H1 (cell line): ENCODE data around the gene CDPF1. TPM values are rescaled to one million over a fixed set of nuclear protein-coding genes. Genes with fewer than 3 reads are reported as not detected.

ENCODE experiments used
- CHD2 ChIP-seq: IDR thresholded peaks from 2 replicates; pipeline ENCODE4 v1.6.1; 2012; ENCODE audit warnings: low read length, improper control_type of control experiment
- CTBP2 ChIP-seq: IDR thresholded peaks from 2 replicates; pipeline ENCODE4 v1.7.0; 2011; ENCODE audit warnings: borderline replicate concordance, mild to moderate bottlenecking, moderate library complexity, mixed read lengths, low read length; ENCODE audit not compliant: insufficient read depth, insufficient read length
- MAX ChIP-seq: IDR thresholded peaks from 2 replicates; pipeline ENCODE4 v1.6.1; 2012; ENCODE audit warnings: inconsistent platforms
- RAD21 ChIP-seq, 2 experiments: IDR thresholded peaks in 1 of 2; conservative IDR thresholded peaks in 1 of 2; 2 replicates each; pipeline ENCODE4 v1.6.1; 2011; ENCODE audit warnings: low read depth in 2 of 2, low read length in 2 of 2, improper control_type of control experiment in 1 of 2, inconsistent platforms in 1 of 2, mild to moderate bottlenecking in 1 of 2, moderate library complexity in 1 of 2
- SAP30 ChIP-seq: fragments of 300-600 bp; sonication (generic); IDR thresholded peaks from 2 replicates; pipeline ENCODE4 v1.7.1; 2012; ENCODE audit warnings: low read length, moderate library complexity, mild to moderate bottlenecking, inconsistent platforms; ENCODE audit not compliant: insufficient read depth, insufficient replicate concordance
- TCF12 ChIP-seq: IDR thresholded peaks from 2 replicates; pipeline ENCODE4 v1.6.1; 2011; ENCODE audit warnings: low read depth, mild to moderate bottlenecking, low read length
- polyA plus RNA-seq, 7 experiments: library from polyadenylated mRNA; depleted of rRNA in 3 of 7; stranded (reverse) in 5 of 7; unstranded in 2 of 7; fragments of >200 nt in 5 of 7; fragments of 200-250 nt in 2 of 7; gene quantifications; 1 replicate in 5 of 7; 2 replicates in 1 of 7; 4 replicates in 1 of 7; pipeline versions ENCODE4 v1.2.1 to v1.2.3, GENCODE V29; 2011 to 2013; ENCODE audit warnings: missing spikeins in 2 of 7, mixed read lengths in 2 of 7
- total RNA-seq: library from RNA; stranded (reverse); fragmentation: NEBNext Ultra II Directional; extraction: Animal tissue kit (Norgen Biotek cat#: 25700); gene quantifications from 2 replicates; pipeline ENCODE4 v1.2.1, GENCODE V29; 2021

Gene CDPF1
- total and polyA plus RNA-seq, 2 of the 8 experiments (the other 6 are each of a cell fraction or from before 2014, with no cell fraction given), result 9.7 to 13.7 TPM

DNA sequence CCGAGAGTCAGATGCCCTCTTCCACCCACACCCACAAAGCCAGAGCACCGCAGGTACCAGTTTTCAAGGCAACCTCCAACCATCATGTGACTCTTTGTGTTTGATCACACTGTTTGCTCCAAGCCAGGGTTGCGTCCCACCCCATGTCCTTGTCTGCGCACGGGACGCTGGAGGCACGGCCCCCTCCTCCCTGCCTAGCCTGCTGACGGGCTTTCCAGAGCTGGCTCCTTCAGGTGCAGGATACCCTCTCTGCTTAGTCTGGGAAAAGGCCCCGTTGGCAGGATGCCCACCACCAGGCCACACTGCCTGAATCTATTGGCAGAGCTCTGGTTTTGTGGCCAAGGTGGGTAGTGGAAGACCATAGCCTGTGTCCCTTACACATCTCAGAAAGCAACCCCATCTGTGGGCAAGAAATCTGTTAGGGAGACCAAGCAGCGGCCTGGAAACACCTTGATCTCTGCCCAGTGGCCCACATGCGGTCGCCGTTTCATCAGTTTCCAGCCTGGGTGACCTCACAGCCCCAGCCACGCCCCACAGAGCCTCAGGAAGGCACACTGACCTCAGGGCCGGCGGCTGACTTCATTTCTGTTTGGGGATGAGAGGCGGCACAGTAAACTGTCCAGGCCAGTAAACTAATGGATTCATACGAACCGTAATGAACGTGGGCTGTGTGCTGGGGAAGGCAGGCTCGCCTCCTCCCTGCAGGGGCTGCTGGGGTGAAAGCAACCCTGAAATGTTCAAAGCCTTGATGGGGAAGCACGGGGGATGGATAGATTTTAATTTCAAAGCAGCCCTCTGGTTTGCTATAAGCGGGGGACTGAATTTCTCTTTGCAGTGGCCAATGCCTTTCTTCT is 25.8 kb downstream of the CDPF1 start (continued):
- TF ChIP-seq RAD21 (IDR thresholded peaks at IDR 0.05 in 1 of 2, conservative IDR thresholded peaks at IDR 0.05 in 1 of 2; ENCODE audit: low read depth in 2 of 2, low read length in 2 of 2) (no peak), SAP30 (no peak), CTBP2 (no peak), MAX (no peak), TCF12 (no peak), CHD2 (no peak)
